ENCODE measurements around the gene IFT57. TPM values are rescaled to one million over a fixed set of nuclear protein-coding genes. Genes with fewer than 3 reads are reported as not detected.

The IFT57 gene
- total RNA-seq, 1 donor from 2014 or later: 17.9 TPM

DNA sequence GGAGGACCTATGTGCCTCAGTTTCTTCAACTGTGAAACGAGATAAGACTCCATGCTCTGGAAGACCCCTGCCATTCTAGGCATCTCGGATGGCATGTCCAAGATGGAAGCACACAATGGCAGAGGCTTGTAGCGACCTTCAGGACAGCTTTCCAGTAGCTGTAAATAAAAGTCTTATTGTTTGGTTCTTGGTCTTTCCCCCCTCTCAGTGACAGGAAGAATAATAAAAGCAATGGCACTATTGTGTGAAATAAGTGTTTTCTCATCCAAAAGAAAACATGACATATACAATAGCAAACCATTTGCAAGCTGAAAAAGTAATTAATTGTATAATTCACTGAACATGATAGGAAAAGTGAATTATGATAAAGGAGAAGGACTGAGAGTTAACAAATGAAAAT is 98.9 kb downstream of the IFT57 start:
- Histone ChIP-seq H3K36me3 (ENCODE audit: control insufficient read depth, insufficient read depth, low read length) (no peaks in the 10 kb centered on the region), H3K27me3 (ENCODE audit: control insufficient read depth, insufficient read depth, low read length) (no peaks in the 10 kb centered on the region), H3K4me3 (ENCODE audit: low read depth, low read length) (no peak overlapping the region)
- TF ChIP-seq, protein P1, sequence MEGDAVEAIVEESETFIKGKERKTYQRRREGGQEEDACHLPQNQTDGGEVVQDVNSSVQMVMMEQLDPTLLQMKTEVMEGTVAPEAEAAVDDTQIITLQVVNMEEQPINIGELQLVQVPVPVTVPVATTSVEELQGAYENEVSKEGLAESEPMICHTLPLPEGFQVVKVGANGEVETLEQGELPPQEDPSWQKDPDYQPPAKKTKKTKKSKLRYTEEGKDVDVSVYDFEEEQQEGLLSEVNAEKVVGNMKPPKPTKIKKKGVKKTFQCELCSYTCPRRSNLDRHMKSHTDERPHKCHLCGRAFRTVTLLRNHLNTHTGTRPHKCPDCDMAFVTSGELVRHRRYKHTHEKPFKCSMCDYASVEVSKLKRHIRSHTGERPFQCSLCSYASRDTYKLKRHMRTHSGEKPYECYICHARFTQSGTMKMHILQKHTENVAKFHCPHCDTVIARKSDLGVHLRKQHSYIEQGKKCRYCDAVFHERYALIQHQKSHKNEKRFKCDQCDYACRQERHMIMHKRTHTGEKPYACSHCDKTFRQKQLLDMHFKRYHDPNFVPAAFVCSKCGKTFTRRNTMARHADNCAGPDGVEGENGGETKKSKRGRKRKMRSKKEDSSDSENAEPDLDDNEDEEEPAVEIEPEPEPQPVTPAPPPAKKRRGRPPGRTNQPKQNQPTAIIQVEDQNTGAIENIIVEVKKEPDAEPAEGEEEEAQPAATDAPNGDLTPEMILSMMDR (IDR thresholded peaks at IDR 0.05; ENCODE audit: insufficient read depth, low read length, poor library complexity, severe bottlenecking): no peak
- no peak for DNase-seq (ENCODE audit: low read depth)

- TF ChIP-seq, protein P1 (IDR thresholded peaks at IDR 0.05; ENCODE audit: insufficient read depth, low read length, poor library complexity, severe bottlenecking): no peak
- Histone ChIP-seq H3K36me3 (ENCODE audit: control insufficient read depth, insufficient read depth, low read length) (no peaks in the 10 kb centered on the region), H3K4me3 (ENCODE audit: low read depth, low read length) (no peak overlapping the region), H3K27me3 (ENCODE audit: control insufficient read depth, insufficient read depth, low read length) (no peaks in the 10 kb centered on the region)
- DNase-seq (ENCODE audit: low read depth): no peak
Observed at GRCh38 chr3:108122276-108122675, 99.9 kb downstream of the IFT57 start.

DNA sequence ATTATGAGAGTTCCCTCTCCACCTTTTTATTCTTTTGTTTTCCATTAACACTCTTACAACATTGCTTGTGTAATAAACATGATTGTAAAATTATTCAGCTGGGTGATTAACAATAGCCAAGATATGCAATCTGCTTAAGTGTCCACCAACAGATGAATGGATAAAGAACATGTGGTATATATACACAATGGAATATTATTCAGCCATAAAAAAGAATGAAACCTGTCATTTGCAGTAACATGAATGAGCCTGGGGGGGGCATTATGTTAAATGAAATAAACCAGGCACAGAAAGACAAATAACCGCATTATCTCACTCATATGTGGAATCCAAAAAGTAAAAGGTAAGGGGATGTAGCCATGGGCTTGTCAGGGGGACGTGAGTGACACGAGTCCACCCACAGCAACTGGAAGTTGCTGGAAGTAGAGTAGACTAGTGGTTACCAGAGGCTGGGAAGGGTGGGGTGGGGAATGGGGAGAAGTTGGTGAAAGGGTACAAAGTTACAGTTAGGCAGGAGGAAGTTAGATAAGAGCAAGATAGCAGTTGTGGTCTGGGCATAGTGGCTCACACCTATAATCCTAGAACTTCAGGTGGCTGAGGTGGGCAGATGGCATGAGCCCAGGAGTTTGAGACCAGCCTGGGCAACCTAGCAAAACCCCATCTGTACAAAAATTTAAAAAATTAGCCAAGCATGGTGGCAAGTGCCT is 102.7 kb downstream of the IFT57 start:
- H3K4me3 ChIP-seq (ENCODE audit: low read depth, low read length): no peak overlapping the region
- TF ChIP-seq, protein P1 (IDR thresholded peaks at IDR 0.05; ENCODE audit: insufficient read depth, low read length, poor library complexity, severe bottlenecking): no peak
- H3K36me3 ChIP-seq (ENCODE audit: control insufficient read depth, insufficient read depth, low read length): no peaks in the 10 kb centered on the region
- no peak for DNase-seq (ENCODE audit: low read depth)
- no peaks in the 10 kb centered on the region for H3K27me3 ChIP-seq (ENCODE audit: control insufficient read depth, insufficient read depth, low read length)

DNA sequence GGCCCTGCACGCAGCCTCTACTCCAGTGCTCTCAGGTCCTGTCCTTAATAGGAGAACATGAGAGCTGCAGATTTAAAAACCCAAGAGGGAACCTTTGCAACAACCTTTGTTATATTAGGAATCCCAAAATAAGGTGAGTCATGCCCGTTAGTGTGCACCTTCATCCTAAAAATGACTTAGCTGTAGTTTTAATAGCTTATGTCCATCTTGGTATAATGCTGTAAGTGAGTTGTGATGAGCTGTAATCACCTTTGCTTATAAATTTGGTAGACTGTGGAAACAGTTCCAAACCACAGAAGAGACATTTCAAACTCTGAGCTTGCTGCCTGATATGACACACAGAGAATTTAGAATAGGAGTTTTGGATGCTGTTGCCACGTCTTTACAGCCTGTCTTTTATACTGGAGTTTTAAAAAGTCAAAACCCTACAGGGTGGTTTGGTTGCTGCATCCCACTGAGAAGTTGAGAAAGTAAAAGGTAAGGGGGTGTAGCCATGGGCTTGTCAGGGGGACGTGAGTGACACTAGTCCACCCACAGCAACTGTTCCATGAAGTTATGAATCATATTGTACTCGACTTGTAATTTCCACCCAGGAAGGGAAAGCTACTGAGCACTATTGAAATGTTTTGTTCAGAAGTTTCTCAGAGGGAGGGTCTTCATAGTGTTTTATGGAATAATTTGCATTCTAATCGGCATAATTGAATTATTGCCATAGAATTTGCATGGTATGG is 104.0 kb downstream of the IFT57 start:
- no peak for DNase-seq (ENCODE audit: low read depth)
- Histone ChIP-seq H3K36me3 (ENCODE audit: control insufficient read depth, insufficient read depth, low read length) (no peaks in the 10 kb centered on the region), H3K27me3 (ENCODE audit: control insufficient read depth, insufficient read depth, low read length) (no peaks in the 10 kb centered on the region), H3K4me3 (ENCODE audit: low read depth, low read length) (no peak overlapping the region)
- TF ChIP-seq, protein P1 (IDR thresholded peaks at IDR 0.05; ENCODE audit: insufficient read depth, low read length, poor library complexity, severe bottlenecking): no peak

- no peaks in the 10 kb centered on the region for H3K27me3 ChIP-seq (ENCODE audit: control insufficient read depth, insufficient read depth, low read length)
- no peak overlapping the region for H3K4me3 ChIP-seq (ENCODE audit: low read depth, low read length)
- no peak for DNase-seq (ENCODE audit: low read depth)
- TF ChIP-seq, protein P1 (IDR thresholded peaks at IDR 0.05; ENCODE audit: insufficient read depth, low read length, poor library complexity, severe bottlenecking): no peak
- H3K36me3 ChIP-seq (ENCODE audit: control insufficient read depth, insufficient read depth, low read length): no peaks in the 10 kb centered on the region
Observed at GRCh38 chr3:108117241-108117775, 104.9 kb downstream of the IFT57 start.

Data from kidney epithelial cell (primary cell).